Measurements from ENCODE around the gene PLPP3. TPM values are rescaled to one million over a fixed set of nuclear protein-coding genes. Genes with fewer than 3 reads are reported as not detected.

PLPP3 gene
- total and polyA plus RNA-seq, 2 of the 8 experiments (the other 6 are each of a cell fraction or from before 2014, with no cell fraction given), result 33.2 to 42.0 TPM

DNA sequence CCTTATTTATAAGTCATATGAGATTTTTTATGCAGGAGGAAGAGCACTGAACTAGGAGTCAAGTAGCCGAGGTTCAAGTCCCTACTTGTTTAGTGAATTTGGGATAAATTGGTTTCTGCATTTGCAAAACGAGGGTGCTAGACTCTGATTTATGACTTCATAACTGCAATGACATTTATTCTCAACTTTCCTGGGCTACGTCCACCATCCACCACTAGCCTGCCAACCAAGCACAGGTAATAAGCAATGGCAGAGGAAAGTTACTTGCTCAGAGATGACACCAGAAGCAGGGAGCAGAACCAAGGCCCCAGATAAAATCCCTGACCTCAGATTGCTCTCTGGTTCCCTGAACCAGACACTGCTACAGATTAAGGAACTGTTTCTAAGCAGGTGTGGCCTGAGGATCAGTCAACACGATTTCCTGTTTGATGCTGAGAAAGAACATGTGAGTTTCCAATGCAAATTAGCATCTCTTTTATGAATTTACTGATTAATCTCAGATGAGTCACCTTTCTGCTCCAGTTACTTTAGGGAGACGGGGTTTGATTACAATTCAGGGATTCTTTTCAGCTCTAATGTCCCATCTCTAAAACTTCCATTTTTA is 52.7 kb downstream of the PLPP3 start (continued):
- TF ChIP-seq, protein P1, sequence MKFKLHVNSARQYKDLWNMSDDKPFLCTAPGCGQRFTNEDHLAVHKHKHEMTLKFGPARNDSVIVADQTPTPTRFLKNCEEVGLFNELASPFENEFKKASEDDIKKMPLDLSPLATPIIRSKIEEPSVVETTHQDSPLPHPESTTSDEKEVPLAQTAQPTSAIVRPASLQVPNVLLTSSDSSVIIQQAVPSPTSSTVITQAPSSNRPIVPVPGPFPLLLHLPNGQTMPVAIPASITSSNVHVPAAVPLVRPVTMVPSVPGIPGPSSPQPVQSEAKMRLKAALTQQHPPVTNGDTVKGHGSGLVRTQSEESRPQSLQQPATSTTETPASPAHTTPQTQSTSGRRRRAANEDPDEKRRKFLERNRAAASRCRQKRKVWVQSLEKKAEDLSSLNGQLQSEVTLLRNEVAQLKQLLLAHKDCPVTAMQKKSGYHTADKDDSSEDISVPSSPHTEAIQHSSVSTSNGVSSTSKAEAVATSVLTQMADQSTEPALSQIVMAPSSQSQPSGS (IDR thresholded peaks at IDR 0.05; ENCODE audit: low read length), result no peak
- TF ChIP-seq HDAC6 (IDR thresholded peaks at IDR 0.05; ENCODE audit: low read depth, low read length) (no peak), MAFK (IDR thresholded peaks at IDR 0.05; ENCODE audit: low read depth, low read length) (no peak)

Measured in H1 (cell line).